HFF-Myc (cell line): ENCODE results near the gene EXOC2.

ENCODE experiments used
- DNase-seq: peaks from one replicate; pipeline ENCODE4 v3.0.0-alpha.2; 2011; ENCODE audit warnings: low read depth; ENCODE audit errors: extremely low read depth
- H3K4me3 ChIP-seq: replicated peaks from 2 replicates; pipeline ENCODE4 v1.5.1; 2011; ENCODE audit warnings: low read depth, mild to moderate bottlenecking, control low read depth, low read length
- CTCF ChIP-seq: IDR thresholded peaks from 2 replicates; pipeline ENCODE4 v1.5.1; 2012; ENCODE audit warnings: mild to moderate bottlenecking, low read depth, low read length, control low read depth; ENCODE audit errors: missing control alignments

EXOC2 gene

GRCh38 chr6:692356-692851, 535 bp downstream of the EXOC2 start:
- no peak for DNase-seq
- peak overlapping the region; percentile 76 for H3K4me3 ChIP-seq
- no peak for TF ChIP-seq CTCF

GRCh38 chr6:689223-689622, 3.7 kb downstream of the EXOC2 start:
- TF ChIP-seq CTCF = no peak
- DNase-seq = no peak
- H3K4me3 ChIP-seq = no peak overlapping the region

- peak; percentile 14 for TF ChIP-seq CTCF
- DNase-seq = no peak
- H3K4me3 ChIP-seq = no peak overlapping the region
Observed at GRCh38 chr6:686497-686896, 6.4 kb downstream of the EXOC2 start.

- TF ChIP-seq CTCF = no peak
- peak; percentile 12 for DNase-seq
- H3K4me3 ChIP-seq = no peak overlapping the region
Observed at GRCh38 chr6:684831-685636, 7.9 kb downstream of the EXOC2 start.

GRCh38 chr6:683742-684440, 9.0 kb downstream of the EXOC2 start:
- peak; percentile 72 for DNase-seq
- TF ChIP-seq CTCF = no peak
- peak overlapping the region; percentile 32 for H3K4me3 ChIP-seq

- no peak for TF ChIP-seq CTCF
- H3K4me3 ChIP-seq = no peak overlapping the region
Observed at GRCh38 chr6:680666-681340, 12.1 kb downstream of the EXOC2 start.

More at GRCh38 chr6:680666-681340, 12.1 kb downstream of the EXOC2 start:
- DNase-seq = no peak
